ENCODE measurements around the gene DUSP11.
"Not testable (repeated sequence)": the region's sequence is repeated elsewhere in the genome, so short reads cannot be mapped to it uniquely, and the experiment has no call there.

- TF ChIP-seq EZH2 (optimal IDR thresholded peaks at IDR 0.05; ENCODE audit: low read depth, low read length); EZH2phosphoT487 (IDR thresholded peaks at IDR 0.05; ENCODE audit: low read length); CTCF (IDR thresholded peaks at IDR 0.05; ENCODE audit: low read length): not testable (repeated sequence)
Measured at GRCh38 chr2:73778867-73779466, 936 bp downstream of the DUSP11 start.
